NK-92 (cell line): ENCODE data around the gene BRMS1L.

Experiments used
- DNase-seq: peaks from one replicate; lab custom pipeline; 2025; ENCODE audit not compliant: unreplicated experiment; lab: John Stamatoyannopoulos, UW

The BRMS1L gene

DNA sequence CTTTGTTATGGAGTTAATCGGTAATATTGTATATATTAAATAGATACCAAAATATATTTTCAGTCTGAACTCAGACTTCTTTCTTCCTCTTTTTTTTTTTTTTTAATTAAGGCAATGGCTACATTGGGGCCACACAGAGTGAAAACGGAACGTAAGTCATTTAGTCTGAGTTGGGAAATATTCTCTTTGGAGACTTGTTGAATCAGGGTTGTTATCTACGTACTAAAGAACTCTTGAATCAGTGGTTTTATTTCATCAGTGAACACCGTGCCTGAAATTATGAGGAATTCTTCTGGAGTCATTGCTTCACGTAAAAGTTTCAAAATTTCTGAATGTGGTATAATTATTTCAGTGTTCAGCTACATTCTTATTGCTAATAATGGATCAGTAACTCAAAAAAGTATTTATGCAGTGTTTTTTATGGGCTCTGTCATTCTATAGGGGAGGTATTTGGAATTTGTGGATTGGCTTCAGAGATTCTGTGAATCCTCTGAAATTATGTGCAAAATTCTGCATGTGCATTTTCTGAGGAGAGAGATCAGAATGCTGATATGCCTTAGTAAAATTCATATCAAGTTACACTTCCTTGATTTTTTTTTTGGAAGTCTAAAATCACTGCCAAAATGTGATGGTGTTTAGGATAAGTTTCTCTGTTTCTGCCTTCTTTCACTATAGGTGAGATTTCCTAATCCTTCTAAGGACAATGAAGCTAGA lies 39.6 kb downstream of the BRMS1L start:
- DNase-seq = no peak

DNA sequence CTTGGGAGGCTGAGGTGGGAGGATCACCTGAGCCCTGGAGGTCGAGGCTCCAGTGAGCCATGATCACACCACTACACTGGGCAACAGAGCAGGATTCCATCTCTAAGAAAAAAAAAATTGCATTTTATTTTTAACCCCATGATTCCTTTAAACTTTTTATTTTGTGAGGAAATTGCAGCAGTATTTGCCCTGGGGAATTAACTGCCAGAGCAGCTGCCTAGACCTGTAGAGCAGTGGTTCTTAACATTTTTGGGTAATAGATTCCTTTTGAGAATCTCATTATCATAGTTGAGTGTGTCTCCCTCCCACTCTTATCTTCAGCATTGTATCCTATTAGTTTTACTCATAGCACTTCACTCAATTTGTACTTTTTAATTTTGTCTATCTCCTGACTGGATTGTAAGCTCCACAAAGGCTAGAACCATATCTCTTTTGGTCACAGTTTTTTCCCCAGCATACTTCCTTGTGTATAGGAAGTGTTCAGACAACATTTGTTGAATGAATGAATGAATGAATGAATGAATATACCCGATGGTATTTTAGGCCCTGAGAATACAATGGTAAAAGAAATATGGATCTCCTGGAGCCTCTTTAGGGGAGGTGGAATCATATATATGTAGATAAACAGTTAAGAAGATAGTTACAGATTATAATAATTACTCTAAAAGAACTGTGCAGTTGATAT lies 40.6 kb downstream of the BRMS1L start:
- no peak for DNase-seq

DNA sequence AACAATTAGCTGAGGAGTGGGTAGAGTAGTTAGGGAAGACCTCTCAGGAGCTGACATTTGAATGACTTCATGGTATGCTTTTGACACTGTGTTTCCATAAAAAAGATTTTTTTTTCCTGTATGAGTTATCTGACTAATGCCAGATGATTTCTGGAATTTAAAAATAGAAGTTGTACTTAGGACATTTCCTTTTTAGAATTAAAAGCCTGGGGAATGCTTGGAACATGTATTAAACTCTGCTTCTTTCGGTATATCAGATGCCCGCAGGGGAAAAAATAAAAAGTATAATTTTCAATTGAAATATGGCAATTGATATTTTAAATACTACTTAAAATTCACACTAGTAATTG lies 41.1 kb downstream of the BRMS1L start:
- DNase-seq = no peak

DNA sequence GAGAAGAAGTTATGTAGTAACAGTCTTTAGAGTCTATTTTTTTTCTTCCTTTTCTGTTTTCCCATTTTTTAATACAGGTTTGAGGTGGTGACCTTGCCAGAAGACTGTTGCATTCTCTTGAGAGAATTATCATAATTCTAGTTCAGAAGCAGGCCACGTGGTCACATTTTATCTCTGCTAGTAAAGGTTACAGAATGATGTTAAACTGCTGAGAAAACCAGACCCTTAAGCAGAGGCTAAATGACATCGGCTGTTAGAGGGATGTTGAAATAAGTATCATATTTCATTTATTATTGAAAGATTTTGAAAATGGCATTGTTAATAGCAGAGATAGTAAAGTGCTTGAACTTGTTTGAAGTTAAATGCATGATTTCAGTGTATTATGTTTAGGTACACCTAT lies 49.2 kb downstream of the BRMS1L start:
- DNase-seq = no peak

DNA sequence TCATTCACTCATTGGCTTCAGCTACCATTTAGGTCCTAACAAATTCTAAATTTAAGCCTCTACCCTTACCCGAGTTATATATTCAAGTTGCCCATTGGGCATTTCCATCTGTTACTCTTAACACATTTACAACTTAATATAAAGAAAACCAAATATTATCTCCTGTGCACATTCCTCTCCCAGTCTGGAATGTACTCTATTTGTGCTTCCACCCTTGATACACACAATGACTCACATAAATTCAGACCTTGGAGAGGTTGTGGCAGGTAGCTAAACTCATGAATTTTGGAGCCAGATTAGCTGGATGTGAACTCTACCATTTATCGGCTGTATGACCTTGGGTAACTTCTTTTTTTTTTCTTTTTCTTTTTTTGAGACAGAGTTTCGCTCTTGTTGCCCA lies 51.1 kb downstream of the BRMS1L start:
- no peak for DNase-seq

DNA sequence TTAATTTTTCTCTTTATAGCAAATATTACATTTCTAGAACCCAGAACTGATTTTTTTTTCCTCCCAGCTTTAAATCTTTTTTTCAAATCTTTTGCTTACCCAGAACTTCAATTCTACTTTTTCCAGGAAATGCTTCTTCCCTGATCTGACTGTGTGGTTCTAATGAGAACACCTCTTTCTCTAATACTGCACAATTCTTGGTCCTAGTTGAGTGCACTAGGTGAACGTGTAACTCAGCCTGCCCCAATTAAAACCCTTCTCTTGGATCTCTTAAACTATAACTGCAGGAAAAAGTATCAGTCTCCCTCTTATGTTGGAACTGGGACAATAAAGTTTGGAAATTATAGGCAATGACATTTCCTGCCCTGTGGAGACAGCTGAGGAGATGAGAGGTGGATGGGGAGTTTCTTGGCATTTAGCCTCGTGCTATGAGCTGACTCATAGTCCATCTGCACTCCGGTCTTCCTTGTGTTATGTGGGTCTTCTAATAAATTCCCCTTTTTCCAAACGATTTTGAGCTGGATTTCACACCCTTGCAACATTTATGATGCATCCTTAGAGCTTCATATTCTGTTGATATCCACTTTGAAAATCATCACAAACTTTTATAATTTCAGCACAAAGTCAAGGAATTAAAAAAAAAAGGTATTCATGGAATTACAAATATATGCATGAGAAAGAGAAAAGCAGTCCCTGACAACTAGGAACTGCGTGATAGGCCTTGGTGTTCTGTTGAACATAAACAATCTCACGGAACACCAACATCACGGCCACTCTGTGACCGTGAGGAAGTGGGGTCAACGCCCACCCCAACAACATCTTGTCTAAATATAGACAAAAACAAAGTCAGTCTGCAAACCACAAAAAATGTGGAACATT lies 52.4 kb downstream of the BRMS1L start:
- no peak for DNase-seq

DNA sequence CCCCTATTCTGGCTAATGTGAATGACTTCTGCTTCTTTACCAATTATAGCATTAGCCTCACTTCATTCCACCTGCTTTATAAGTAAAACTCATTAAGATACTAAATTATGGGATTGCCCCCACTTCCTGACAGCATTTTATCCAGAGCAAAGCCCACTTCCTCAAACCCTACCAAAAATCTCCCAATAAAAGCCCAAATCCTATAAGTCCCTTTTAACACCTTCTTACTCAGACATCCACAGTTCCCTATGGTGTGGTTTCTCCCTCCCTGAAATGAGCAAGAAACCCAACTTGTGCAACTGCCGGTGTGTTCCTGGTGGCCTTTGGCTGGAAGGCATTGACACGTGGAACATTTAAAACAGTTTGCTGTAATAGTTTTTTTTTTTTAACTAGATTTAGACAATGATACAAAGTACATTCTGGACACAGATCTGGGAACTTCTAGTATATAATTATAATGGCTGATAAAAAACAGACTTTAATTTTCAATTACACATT lies 53.1 kb downstream of the BRMS1L start:
- no peak for DNase-seq

DNA sequence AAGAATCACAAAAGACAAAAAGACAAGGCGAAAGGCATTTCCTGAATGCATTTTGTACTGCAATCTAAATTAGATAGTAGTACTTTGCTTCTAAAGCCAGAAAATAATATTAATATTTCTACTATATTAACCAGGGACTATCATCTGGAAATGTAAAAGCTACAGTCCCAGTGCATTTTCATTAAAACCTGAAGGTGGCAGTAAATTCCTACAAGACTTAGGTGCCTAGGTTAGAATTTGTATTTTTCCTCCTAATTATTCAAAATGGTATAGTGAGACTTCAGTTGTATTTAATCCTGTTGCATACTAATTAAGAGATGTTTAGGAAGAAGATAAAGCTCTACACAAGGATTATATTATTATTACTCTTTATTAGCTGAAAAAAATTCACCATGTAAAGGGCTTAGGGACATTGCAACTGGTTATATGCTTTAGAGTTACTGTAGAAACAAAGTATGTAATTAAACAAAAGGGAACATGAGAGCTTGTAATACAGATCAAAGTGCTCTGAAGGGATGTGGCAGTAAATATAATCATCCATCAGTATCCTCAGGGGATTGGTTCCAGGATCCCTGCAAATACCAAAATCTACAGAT lies 53.6 kb downstream of the BRMS1L start:
- no peak for DNase-seq

DNA sequence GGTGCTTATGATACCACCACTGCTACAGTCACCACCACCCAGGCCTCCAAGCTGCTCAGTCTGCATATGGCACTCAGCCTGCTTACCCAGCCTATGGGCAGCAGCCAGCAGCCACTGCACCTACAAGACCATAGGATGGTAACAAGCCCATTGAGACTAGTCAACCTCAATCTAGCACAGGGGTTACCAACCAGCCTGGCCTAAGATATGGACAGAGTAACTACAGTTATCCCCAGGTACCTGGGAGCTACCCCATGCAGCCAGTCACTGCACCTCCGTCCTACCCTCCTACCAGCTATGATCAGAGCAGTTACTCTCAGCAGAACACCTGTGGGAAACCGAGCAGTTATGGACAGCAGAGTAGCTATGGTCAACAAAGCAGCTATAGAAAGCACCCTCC lies 55.1 kb downstream of the BRMS1L start:
- no peak for DNase-seq

DNA sequence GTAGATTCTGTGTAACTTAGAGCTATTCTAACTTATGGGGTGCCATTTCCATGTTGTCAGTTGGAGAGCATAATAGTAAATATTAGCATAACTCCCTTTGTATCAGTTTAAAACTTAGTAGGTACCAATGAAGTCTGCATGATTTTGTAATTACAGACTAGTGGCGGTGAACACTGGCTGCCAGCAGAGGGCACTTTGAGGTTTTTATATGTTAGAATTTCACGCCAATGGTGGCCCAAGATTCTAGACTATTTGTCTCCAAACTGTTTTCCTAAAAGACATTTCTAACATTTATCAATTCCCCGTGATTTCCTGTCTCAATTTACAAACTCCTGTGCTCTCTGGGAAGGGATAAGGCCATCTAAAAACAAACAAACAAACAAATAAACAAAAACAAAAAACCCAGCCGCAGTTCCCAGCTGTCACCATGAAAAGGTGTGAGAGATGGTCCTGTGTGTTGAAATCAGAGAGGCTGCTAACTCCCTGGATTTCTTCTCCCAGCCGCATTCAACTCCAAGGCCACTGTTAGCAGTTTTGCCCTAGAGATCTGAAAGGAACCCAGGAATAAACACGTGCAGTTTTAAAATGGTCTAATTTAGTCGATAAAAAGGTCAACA lies 57.6 kb downstream of the BRMS1L start:
- DNase-seq = no peak

DNA sequence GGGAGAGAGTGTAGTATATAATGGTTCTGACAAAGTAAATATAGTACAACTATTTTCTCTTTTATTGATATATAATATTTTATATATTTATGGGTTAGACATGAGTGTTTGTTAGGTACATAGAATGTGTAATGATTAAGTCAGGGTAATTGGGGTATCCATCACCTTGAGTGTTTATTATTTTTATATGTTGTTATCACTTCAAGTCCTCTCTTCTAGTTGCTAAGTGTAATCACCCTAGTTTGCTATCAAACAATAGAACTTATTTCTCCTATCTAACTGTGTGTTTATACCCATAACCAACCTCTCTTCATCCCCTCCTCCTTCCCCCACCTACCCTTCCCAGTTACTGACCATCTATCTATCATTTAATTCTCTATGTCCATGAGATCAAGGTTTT lies 64.2 kb downstream of the BRMS1L start:
- no peak for DNase-seq

DNA sequence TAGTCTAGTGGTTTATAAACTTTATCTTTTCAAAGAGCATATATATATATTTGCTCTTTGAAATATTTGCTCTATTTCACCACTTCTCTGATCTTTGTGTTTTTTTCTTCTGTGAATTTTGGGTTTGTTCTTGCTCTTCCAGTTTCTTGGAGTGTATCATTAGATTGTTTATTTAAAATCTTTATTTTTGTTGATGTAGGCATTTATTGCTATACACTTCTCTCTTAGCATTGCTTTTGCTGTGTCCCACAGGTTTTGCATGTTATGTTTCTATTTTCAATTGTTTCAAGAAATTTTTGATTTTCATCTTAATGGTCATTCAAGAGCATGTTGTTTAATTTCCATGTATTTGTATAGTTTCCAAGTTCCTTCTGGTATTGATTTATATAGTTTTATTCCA lies 69.1 kb downstream of the BRMS1L start:
- DNase-seq = no peak

DNA sequence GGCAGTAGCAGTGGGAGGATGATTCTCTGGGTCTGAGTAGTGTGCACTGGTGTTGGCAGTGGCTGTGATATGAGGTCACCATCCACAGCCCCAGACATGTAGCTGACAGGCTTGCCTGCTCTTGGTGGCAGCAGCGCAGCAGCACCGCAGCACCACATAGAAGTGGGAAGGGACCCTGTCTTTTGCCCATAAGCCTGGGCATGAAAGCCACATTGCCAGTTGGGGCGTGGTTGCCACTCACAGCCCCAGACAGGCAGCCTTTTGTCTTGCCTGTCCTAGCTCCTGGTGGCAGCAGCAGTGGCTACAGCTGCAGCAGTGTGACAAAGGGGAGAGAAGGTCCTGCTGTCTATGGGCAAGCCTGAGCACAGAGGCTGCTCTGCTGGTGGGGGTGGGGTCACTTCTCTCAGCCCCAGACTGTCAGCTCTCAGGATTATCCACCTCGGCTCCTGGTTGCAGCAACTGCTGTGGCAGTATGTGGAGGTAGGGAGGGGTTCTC lies 71.5 kb downstream of the BRMS1L start:
- DNase-seq = no peak

DNA sequence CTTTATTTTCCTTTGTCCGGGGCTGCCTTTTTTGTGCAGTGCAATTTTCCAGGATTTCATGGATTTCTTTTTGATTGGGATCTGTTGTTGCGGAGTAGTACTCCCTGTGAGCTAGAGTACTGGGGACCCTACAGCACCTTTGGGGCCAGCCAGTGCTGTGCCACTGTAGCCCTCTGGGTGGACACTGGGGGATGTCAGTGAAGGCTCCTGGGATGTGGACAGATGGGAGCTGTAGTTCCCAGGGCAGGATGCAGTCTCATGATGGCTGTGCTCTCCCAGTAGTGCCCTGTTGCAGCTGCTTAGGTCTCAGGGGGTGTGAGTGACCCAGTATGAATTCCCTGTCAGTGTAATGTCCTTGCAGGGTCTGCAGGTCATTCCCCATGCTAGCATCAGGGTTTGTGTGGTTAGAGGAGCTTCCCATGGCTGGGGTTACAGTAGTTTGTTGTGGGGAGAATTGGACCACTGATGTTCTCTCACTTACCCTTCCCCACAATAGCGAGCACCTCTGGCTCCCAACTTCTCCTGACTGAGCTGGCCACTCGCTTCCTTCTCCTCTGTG lies 72.2 kb downstream of the BRMS1L start:
- DNase-seq = no peak

DNA sequence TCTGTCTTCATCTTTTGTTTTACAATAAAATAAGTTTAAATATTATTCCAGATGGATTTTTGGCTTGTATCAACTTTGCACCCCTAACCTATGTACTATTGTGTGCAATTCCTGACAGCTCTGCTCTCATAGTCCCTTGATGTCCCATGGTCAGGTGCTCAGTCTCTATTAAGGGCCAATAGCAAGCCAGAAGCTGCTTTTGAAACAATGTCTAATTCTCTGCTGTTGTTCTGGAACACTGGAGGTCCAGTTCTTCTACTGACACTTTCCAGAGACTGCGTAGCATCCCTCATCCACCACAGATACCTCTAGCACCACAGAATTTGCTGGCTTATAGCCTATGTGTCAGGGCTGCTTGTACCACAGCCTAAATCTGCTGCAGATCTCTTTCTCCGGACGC lies 74.6 kb downstream of the BRMS1L start:
- no peak for DNase-seq

DNA sequence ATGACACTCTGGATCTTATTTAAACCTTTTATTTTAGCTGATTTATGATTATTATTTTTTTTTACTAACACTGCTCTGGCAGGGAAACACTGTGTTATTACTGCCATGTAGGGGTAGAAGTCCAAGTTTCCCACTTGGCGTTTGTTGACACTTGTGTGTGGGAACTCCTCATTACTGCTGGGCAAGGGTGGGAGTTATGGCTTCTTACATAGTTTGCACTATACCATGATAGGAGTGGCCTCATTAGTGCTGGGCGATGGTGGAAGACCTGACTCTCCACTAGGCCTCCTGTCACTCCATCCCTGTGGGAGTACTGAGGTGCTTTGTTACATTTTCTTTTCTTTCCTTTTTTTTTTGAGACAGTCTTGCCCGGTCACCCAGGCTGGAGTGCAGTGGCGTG lies 83.5 kb downstream of the BRMS1L start:
- no peak for DNase-seq

DNA sequence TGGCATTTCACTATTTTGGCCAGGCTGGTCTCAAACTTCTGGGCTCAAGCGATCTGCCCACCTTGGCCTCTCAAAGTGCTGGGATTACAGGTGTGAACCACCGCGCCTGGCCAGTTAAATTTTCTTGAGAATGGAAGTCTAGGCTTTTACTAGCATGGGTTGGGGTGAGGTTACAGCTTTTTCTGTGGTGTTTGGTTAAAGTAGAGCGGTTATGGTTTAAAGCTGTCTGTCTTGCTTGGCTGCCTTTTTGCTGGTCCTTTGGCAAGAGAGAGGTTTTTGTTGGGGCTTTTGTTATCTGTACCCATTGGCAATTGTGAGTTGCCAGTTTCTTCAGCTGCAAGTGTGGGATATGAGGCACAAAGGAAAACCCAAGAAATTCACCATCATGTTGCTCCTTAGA lies 84.1 kb downstream of the BRMS1L start:
- DNase-seq = no peak

DNA sequence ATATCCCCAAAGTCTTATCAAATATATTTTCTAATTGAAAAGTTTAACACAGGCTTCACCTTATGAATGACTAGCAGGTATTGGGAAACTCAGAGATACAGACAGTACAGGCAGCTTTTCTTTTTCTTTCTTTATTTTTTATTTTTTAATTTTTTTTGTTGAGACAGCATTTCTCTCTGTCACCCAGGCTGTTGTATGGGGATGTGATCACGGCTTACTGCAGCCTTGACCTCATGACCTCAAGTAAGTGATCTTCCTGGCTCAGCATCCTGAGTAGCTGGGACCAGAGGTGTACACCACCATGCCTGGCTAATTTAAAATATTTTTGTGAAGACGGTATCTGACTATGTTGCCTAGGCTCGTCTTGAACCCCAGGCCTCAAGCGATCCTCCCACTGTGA lies 85.0 kb downstream of the BRMS1L start:
- DNase-seq = no peak

DNA sequence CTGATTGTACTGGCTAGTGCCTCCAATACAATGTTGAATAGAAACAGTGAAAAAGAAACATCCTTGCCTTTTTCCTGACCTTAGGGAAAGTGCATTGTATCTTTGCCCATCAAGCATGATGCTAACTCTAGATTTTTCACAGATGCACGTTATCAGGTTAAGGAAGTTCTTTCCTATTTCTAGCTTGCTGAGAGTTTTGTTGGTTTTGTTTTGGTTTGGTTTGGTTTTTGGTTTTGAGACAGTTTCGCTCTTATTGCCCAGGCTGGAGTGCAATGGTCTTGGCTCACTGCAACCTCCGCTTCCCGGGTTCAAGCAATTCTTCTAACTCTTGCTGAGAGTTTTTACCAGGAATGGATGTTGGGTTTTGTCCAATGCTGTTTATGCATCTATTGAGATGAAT lies 89.0 kb downstream of the BRMS1L start:
- DNase-seq = no peak

DNA sequence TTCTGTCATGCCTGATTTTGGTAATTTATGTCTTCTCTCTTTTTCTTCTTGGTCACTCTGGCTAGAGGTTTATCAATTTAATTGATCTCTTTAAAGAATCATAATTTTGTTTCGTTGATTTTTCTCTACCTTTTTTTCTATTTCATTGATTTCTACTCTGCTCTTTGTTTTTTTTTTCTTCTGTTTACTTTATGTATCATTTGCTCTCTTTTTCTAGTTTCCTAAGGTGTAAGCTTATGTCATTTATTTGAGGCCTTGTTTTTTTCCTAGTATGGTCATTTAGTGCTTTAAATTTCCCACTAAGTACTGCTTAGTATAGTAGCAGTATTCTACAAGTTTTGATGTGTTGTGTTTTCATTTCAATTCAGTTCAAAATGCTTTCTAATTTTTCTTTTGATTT lies 89.6 kb downstream of the BRMS1L start:
- DNase-seq = no peak
